Progenitor cell of endocrine pancreas (in vitro differentiated cells): ENCODE data around the gene LY6G6D. TPM values are rescaled to one million over a fixed set of nuclear protein-coding genes. Genes with fewer than 3 reads are reported as not detected.
A peak's percentile ranks its signal among the peaks of the same experiment; 100 is the strongest.

ENCODE experiments used
- DNase-seq: peaks from one replicate; pipeline ENCODE4 v3.0.0; 2021; ENCODE audit warnings: low spot score; ENCODE audit not compliant: unreplicated experiment
- H3K27ac Mint-ChIP-seq: 2 replicates; pipeline ENCODE4 v1.8.0; 2021; ENCODE audit warnings: mild to moderate bottlenecking, moderate library complexity, mixed read lengths
- H3K27me3 Mint-ChIP-seq: 2 replicates; pipeline ENCODE4 v1.8.0; 2021; ENCODE audit warnings: mixed read lengths
- H3K36me3 Mint-ChIP-seq: 2 replicates; pipeline ENCODE4 v1.8.0; 2022; ENCODE audit warnings: mixed read lengths; ENCODE audit not compliant: insufficient read depth
- H3K4me1 Mint-ChIP-seq: 2 replicates; pipeline ENCODE4 v1.8.0; 2021; ENCODE audit warnings: low read depth, mixed read lengths
- H3K4me3 Mint-ChIP-seq: 2 replicates; pipeline ENCODE4 v1.8.0; 2021; ENCODE audit warnings: low read depth, mild to moderate bottlenecking, moderate library complexity, mixed read lengths
- H3K9me3 Mint-ChIP-seq: 2 replicates; pipeline ENCODE4 v1.8.0; 2021; ENCODE audit warnings: low read depth, mixed read lengths
- total RNA-seq: library from RNA; stranded (reverse); gene quantifications from 2 replicates; pipeline ENCODE4 v1.2.1, GENCODE V29; 2021
- TF ChIP-seq, protein P1 (sequence below): fragments of 200-600 bp; sonication (generic); IDR thresholded peaks from one replicate; pipeline ENCODE4 v1.5.0; 2021; ENCODE audit warnings: antibody characterized with exemption, mild to moderate bottlenecking; ENCODE audit not compliant: unreplicated experiment

The LY6G6D gene
- total RNA-seq, 1 donor from 2014 or later = not detected

DNA sequence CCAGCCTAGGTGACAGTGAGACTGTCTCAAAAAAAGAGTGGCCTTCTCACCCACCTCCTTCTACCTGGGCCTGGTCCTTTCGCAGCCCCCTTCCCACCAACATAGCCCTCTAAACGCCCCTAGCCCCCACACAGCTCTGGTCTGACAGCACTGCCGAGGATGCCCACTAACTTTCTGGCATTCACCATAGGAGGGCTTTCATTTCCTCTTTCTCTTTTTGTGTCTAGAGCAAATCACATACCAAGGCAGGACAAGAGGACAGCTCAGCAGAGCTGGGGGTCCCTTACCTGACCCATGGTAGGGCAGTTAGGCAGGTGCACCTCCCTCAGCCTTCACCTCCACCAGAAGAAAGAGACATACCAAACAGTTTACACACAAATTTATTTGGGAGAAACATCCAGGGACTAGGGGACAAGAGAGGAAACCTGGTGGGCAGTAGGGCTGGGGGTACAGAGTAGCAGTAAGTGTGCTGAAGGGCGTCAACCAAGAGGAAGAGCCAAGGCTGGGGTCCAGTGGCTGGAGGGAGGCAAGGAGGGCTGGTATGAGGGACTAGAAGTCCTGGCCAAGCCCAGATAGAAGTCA is 38.7 kb upstream of the LY6G6D start:
- DNase-seq = no peak
- Mint-ChIP-seq H3K27ac (no peak overlapping the region), H3K4me1 (peaks cover 5% of the 10 kb centered on the region), H3K9me3 (no peaks in the 10 kb centered on the region), H3K27me3 (no peaks in the 10 kb centered on the region), H3K4me3 (no peak overlapping the region), H3K36me3 (peaks cover 6% of the 10 kb centered on the region)
- TF ChIP-seq, protein P1, sequence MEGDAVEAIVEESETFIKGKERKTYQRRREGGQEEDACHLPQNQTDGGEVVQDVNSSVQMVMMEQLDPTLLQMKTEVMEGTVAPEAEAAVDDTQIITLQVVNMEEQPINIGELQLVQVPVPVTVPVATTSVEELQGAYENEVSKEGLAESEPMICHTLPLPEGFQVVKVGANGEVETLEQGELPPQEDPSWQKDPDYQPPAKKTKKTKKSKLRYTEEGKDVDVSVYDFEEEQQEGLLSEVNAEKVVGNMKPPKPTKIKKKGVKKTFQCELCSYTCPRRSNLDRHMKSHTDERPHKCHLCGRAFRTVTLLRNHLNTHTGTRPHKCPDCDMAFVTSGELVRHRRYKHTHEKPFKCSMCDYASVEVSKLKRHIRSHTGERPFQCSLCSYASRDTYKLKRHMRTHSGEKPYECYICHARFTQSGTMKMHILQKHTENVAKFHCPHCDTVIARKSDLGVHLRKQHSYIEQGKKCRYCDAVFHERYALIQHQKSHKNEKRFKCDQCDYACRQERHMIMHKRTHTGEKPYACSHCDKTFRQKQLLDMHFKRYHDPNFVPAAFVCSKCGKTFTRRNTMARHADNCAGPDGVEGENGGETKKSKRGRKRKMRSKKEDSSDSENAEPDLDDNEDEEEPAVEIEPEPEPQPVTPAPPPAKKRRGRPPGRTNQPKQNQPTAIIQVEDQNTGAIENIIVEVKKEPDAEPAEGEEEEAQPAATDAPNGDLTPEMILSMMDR = no peak

DNA sequence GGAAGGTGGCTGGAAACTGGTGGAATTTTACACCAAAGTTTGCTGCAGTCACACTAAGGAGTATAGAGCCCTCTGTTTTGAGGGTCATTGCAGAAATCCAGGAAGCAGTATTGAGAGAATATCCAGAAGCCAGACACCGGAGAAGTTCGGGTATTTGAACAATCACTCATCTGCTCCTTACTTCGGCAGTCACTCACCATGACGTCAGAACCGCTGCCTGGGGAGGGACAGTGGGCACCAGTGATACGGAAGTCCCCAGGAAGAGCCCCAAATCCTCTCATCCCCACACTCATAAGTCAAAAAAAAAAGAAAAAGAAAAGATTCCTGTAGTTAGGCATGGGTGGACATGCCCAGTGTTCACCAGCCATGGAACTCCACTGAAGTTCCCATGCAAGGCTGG is 38.2 kb upstream of the LY6G6D start:
- DNase-seq = no peak
- Mint-ChIP-seq H3K9me3 (no peaks in the 10 kb centered on the region), H3K4me3 (no peak overlapping the region), H3K36me3 (peaks cover 6% of the 10 kb centered on the region), H3K27ac (no peak overlapping the region), H3K4me1 (peaks cover 8% of the 10 kb centered on the region), H3K27me3 (no peaks in the 10 kb centered on the region)
- TF ChIP-seq, protein P1 = no peak

DNA sequence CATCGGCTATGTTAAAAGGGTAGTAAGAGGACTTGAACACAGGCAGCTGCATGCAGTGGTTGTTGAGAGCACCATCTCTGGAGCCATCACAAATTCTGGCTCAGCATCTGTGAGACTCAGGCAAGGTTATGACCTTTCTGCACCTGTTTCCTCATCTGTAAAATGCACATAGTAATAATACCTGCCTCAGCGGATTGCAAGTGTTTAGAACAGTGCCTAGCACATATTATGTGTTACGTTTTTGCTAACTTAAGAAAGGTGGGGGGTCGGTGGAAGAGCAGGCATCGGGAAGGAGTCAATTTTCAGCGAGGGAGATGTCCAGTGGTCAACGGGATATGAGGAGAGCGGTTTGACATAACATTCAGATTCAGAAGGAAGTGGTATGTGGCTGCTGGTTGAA is 37.2 kb upstream of the LY6G6D start:
- Mint-ChIP-seq H3K9me3 (no peaks in the 10 kb centered on the region), H3K4me3 (no peak overlapping the region)
- no peak for DNase-seq

DNA sequence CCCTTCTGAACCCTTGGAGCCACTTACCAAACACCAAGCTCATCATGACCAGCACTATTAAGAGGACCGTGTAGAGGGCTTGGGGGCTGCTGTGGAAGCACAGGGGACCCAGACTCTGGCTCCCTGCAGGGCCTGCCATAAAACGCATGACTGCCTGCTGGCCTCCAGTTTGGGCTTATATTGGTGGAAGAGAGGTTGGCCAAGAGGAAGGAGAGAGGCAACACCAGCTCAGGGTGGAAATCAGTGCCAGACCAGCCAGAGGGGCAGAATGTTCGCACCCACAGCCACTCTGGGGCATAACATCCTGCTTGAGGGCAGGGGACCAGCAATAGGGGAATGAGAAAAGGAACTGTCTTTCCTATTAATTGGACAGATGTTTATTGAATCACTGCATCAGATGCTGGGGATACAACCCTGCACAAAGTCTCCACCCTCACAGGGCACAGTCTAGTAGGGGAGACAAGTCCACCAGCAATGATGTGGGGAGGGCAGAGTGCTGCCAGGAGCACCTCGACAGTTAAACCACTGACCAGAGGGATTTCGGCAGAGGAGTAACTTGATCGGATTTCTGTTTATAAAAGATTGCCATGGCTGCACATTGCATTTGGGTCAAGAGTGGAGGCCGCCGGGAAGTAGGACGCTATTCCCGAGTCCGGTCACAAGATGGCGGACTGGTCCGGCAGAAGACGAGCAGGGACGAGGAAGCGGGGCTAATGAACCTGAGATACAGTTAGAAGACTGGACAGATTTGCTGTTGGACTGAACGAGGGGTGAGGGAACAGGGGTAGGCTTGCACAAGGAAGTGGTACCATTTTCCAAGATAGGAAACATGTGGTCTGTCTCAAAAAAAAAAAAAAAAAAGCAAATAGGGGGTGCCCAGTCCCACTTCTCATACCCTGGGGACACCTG is 34.7 kb upstream of the LY6G6D start, which contains the start of gene LY6G5C:
Gene LY6G5C, minus strand, starts transcription at position 842 of the 909 bp plus-strand sequence. Its CDS starts 694 bp downstream, at position 148.
- peak within 1 kb of the TSS; percentile 85 for H3K27ac Mint-ChIP-seq
- peaks cover 15% of the 10 kb centered on the region for H3K4me1 Mint-ChIP-seq

More for the DNA sequence above, 37.2 kb upstream of the LY6G6D start:
- peaks cover 2% of the 10 kb centered on the region for H3K36me3 Mint-ChIP-seq
- H3K27ac Mint-ChIP-seq = no peak overlapping the region
- no peaks in the 10 kb centered on the region for H3K27me3 Mint-ChIP-seq
- TF ChIP-seq, protein P1 = no peak
- H3K4me1 Mint-ChIP-seq = peaks cover 9% of the 10 kb centered on the region

DNA sequence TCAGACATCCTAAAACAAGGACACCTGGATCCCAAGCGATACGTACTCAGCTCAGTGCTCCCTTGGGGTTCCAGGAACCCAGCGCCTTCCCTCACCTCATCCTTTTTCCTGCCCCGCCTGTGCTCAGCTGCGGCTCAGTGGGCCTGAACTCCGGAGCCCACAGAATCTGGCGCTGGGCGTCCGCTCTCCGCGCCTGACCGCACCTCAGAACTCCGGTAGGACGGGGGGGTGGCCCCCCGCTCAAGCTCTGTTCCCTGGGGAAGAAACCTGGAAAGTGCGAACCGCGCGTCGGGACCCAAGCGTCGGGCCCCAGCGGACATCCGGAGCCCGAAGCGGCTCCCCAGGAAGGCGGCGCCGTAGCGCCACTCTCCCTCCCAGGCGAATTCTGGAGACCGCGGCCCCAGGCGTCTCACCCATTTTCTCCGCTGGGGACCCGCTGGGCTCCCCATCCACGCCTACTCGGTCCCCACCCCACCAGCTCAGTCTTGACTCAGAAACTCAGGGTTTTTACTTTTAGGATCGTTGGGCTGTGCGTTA is 33.9 kb upstream of the LY6G6D start:
- peaks cover 15% of the 10 kb centered on the region for H3K4me1 Mint-ChIP-seq
- no peaks in the 10 kb centered on the region for H3K27me3 Mint-ChIP-seq
- peaks cover 5% of the 10 kb centered on the region for H3K36me3 Mint-ChIP-seq
- no peak for DNase-seq
- H3K27ac Mint-ChIP-seq = peak overlapping the region; percentile 85
- no peaks in the 10 kb centered on the region for H3K9me3 Mint-ChIP-seq
- peak overlapping the region; percentile 83 for H3K4me3 Mint-ChIP-seq
- TF ChIP-seq, protein P1 = peak; percentile 21

More for the DNA sequence above, 34.7 kb upstream of the LY6G6D start, which contains the start of gene LY6G5C:
- Mint-ChIP-seq H3K4me3 (peak within 1 kb of the TSS; percentile 83), H3K27me3 (no peaks in the 10 kb centered on the region), H3K36me3 (peaks cover 2% of the 10 kb centered on the region), H3K9me3 (no peaks in the 10 kb centered on the region)
- TF ChIP-seq, protein P1 = peak; percentile 72
- peak; percentile 51 for DNase-seq
